SK-N-SH treated with all-trans-retinoic acid at 6 μM for 48 hours (cell line): ENCODE results near the gene BRI3BP.

ENCODE experiments used
- ATAC-seq: fragments of 200-7000 bp; cut with Tn5 transposase; 3 replicates; pipeline ENCODE4 v1.9.1; 2020; ENCODE audit warnings: mild to moderate bottlenecking, moderate library complexity
- ARNTL ChIP-seq: fragments of 450-650 bp; formaldehyde crosslinking; IDR thresholded peaks from 2 replicates; pipeline ENCODE4 v1.5.0; 2020; ENCODE audit warnings: low read depth, mild to moderate bottlenecking, moderate library complexity, borderline replicate concordance
- BACH2 ChIP-seq: fragments of 250-450 bp; sonication (Bioruptor Pico); IDR thresholded peaks from 2 replicates; pipeline ENCODE4 v1.9.0; 2021; ENCODE audit warnings: mild to moderate bottlenecking, borderline replicate concordance
- ESRRG ChIP-seq: fragments of 250-450 bp; sonication (Bioruptor Pico); IDR thresholded peaks from 2 replicates; pipeline ENCODE4 v1.6.1; 2021; ENCODE audit warnings: mild to moderate bottlenecking
- GLIS3 ChIP-seq: fragments of 250-450 bp; sonication (Bioruptor Pico); IDR thresholded peaks from 2 replicates; pipeline ENCODE4 v1.5.0; 2020; ENCODE audit warnings: mild to moderate bottlenecking, moderate library complexity
- OSR1 ChIP-seq: fragments of 250-450 bp; sonication (Bioruptor Pico); IDR thresholded peaks from 2 replicates; pipeline ENCODE4 v1.8.0; 2022; ENCODE audit warnings: moderate library complexity, mild to moderate bottlenecking, inconsistent platforms
- RARB ChIP-seq: fragments of 250-450 bp; sonication (Bioruptor Pico); IDR thresholded peaks from 2 replicates; pipeline ENCODE4 v1.8.0; 2021; ENCODE audit warnings: mild to moderate bottlenecking, moderate library complexity
- SNAI2 ChIP-seq: fragments of 250-450 bp; sonication (Bioruptor Pico); IDR thresholded peaks from 2 replicates; pipeline ENCODE4 v1.5.0; 2020; ENCODE audit warnings: mild to moderate bottlenecking, moderate library complexity
- TCF4 ChIP-seq: fragments of 250-450 bp; sonication (Bioruptor Pico); IDR thresholded peaks from 2 replicates; pipeline ENCODE4 v1.8.0; 2021; ENCODE audit warnings: mild to moderate bottlenecking, moderate library complexity, borderline replicate concordance
- TOX ChIP-seq: fragments of 250-450 bp; sonication (Bioruptor Pico); IDR thresholded peaks from 2 replicates; pipeline ENCODE4 v1.8.0; 2021; ENCODE audit warnings: mild to moderate bottlenecking, moderate library complexity, borderline replicate concordance
- ZFP30 ChIP-seq: fragments of 450-650 bp; formaldehyde crosslinking; IDR thresholded peaks from 2 replicates; pipeline ENCODE4 v1.5.0; 2022; ENCODE audit warnings: mild to moderate bottlenecking, moderate library complexity
- ZNF565 ChIP-seq: fragments of 450-650 bp; formaldehyde crosslinking; conservative IDR thresholded peaks from 2 replicates; pipeline ENCODE4 v1.5.0; 2020; ENCODE audit warnings: low read depth, mild to moderate bottlenecking, moderate library complexity
- ZNF70 ChIP-seq: fragments of 450-650 bp; formaldehyde crosslinking; IDR thresholded peaks from 2 replicates; pipeline ENCODE4 v1.5.0; 2020; ENCODE audit warnings: mild to moderate bottlenecking, moderate library complexity
- ZNF8 ChIP-seq: fragments of 450-650 bp; formaldehyde crosslinking; IDR thresholded peaks from 2 replicates; pipeline ENCODE4 v1.5.0; 2020; ENCODE audit warnings: mild to moderate bottlenecking, moderate library complexity
- TF ChIP-seq, protein P1 (sequence below): fragments of 250-450 bp; sonication (Bioruptor Pico); IDR thresholded peaks from 2 replicates; pipeline ENCODE4 v1.8.0; 2021; ENCODE audit warnings: low read depth, mild to moderate bottlenecking, moderate library complexity, borderline replicate concordance
- TF ChIP-seq, protein P2 (sequence below): fragments of 250-450 bp; sonication (Bioruptor Pico); IDR thresholded peaks from 2 replicates; pipeline ENCODE4 v1.8.0; 2020; ENCODE audit warnings: mild to moderate bottlenecking, moderate library complexity, borderline replicate concordance
- TF ChIP-seq, protein P3 (sequence below): fragments of 250-450 bp; sonication (Bioruptor Pico); IDR thresholded peaks from 2 replicates; pipeline ENCODE4 v1.5.1; 2020; ENCODE audit warnings: low read depth, mild to moderate bottlenecking, moderate library complexity
- TF ChIP-seq, protein P4 (sequence below): fragments of 250-450 bp; sonication (Bioruptor Pico); IDR thresholded peaks from 2 replicates; pipeline ENCODE4 v1.5.0; 2020; ENCODE audit warnings: mild to moderate bottlenecking, moderate library complexity
- TF ChIP-seq, protein P5 (sequence below): fragments of 250-450 bp; sonication (Bioruptor Pico); IDR thresholded peaks from 2 replicates; pipeline ENCODE4 v1.5.1; 2021; ENCODE audit warnings: mild to moderate bottlenecking, moderate library complexity

The BRI3BP gene

DNA sequence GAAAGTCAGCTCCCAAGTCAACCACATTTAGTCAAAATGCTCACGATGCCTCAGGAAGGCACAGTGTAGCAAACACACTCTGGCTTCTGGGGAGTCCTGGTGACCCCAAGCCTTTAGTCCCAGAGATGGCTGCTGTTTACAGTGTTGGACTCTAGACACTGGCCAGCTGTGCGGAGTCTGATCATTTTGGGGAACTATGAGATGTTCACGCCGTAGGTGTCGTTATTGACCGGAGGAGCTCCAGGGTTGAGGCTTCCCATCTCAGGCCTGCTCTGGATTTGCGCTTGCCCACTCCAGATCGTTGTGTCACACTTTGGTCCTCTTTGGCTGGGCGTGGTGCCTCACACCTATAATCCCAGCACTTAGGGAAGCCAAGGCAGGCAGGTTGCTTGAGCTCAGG lies 27.7 kb downstream of the BRI3BP start:
- no peak for ATAC-seq
- TF ChIP-seq ZNF70 (CRISPR knock-in tag) (no peak), GLIS3 (no peak)
- TF ChIP-seq, protein P1, sequence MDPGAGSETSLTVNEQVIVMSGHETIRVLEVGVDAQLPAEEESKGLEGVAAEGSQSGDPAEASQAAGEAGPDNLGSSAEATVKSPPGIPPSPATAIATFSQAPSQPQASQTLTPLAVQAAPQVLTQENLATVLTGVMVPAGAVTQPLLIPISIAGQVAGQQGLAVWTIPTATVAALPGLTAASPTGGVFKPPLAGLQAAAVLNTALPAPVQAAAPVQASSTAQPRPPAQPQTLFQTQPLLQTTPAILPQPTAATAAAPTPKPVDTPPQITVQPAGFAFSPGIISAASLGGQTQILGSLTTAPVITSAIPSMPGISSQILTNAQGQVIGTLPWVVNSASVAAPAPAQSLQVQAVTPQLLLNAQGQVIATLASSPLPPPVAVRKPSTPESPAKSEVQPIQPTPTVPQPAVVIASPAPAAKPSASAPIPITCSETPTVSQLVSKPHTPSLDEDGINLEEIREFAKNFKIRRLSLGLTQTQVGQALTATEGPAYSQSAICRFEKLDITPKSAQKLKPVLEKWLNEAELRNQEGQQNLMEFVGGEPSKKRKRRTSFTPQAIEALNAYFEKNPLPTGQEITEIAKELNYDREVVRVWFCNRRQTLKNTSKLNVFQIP = no peak

DNA sequence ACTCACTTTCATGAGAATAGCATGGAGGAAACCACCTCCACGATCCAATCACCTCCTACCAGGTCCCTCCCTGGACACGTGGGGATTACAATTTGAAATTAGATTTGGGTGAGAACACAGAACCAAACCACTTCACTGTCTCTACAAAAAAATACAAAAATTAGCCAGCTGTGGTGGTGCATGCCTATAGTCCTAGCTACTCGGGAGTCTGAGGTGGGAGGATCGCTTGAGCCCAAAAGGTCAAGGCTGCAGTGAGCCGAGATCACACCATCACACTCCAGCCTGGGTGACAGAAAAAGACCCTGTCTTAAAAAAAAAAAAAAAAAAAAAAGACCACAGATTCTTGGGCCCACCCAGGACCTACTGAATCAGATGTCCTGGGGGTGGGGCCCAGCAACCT lies 28.3 kb downstream of the BRI3BP start:
- TF ChIP-seq SNAI2 (CRISPR knock-in tag) (no peak), OSR1 (CRISPR knock-in tag) (no peak), GLIS3 (no peak)
- TF ChIP-seq, all 23 proteins: peak for 0
- ATAC-seq = no peak

DNA sequence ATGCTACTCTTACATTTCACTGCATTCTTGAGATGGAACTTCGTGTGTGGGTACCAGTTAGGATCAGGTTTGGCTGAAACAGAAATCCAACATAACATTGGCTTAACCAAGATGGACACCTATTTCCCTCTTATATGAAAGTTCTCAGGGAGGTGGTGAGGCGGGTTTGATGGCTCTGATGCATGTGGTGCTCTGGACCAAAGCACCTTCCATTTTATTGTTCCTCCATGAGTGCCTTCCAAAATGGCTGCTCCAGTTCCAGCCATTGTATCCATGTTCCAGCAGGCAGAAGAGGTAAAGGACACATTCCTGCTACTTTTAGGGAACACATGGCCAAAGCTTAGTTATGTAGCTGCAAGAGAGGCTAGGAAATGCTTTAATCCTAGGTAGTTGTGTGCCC lies 29.6 kb downstream of the BRI3BP start:
- TF ChIP-seq, protein P2, sequence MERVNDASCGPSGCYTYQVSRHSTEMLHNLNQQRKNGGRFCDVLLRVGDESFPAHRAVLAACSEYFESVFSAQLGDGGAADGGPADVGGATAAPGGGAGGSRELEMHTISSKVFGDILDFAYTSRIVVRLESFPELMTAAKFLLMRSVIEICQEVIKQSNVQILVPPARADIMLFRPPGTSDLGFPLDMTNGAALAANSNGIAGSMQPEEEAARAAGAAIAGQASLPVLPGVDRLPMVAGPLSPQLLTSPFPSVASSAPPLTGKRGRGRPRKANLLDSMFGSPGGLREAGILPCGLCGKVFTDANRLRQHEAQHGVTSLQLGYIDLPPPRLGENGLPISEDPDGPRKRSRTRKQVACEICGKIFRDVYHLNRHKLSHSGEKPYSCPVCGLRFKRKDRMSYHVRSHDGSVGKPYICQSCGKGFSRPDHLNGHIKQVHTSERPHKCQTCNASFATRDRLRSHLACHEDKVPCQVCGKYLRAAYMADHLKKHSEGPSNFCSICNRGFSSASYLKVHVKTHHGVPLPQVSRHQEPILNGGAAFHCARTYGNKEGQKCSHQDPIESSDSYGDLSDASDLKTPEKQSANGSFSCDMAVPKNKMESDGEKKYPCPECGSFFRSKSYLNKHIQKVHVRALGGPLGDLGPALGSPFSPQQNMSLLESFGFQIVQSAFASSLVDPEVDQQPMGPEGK (CRISPR knock-in tag) = no peak
- TF ChIP-seq ZFP30 (CRISPR knock-in tag) (no peak), ZNF565 (CRISPR knock-in tag) (no peak), RARB (CRISPR knock-in tag) (no peak), TOX (CRISPR knock-in tag) (no peak), ESRRG (CRISPR knock-in tag) (no peak)
- TF ChIP-seq, protein P1 = no peak
- TF ChIP-seq, protein P3, sequence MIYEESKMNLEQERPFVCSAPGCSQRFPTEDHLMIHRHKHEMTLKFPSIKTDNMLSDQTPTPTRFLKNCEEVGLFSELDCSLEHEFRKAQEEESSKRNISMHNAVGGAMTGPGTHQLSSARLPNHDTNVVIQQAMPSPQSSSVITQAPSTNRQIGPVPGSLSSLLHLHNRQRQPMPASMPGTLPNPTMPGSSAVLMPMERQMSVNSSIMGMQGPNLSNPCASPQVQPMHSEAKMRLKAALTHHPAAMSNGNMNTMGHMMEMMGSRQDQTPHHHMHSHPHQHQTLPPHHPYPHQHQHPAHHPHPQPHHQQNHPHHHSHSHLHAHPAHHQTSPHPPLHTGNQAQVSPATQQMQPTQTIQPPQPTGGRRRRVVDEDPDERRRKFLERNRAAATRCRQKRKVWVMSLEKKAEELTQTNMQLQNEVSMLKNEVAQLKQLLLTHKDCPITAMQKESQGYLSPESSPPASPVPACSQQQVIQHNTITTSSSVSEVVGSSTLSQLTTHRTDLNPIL (CRISPR knock-in tag) = no peak
- TF ChIP-seq, protein P4, sequence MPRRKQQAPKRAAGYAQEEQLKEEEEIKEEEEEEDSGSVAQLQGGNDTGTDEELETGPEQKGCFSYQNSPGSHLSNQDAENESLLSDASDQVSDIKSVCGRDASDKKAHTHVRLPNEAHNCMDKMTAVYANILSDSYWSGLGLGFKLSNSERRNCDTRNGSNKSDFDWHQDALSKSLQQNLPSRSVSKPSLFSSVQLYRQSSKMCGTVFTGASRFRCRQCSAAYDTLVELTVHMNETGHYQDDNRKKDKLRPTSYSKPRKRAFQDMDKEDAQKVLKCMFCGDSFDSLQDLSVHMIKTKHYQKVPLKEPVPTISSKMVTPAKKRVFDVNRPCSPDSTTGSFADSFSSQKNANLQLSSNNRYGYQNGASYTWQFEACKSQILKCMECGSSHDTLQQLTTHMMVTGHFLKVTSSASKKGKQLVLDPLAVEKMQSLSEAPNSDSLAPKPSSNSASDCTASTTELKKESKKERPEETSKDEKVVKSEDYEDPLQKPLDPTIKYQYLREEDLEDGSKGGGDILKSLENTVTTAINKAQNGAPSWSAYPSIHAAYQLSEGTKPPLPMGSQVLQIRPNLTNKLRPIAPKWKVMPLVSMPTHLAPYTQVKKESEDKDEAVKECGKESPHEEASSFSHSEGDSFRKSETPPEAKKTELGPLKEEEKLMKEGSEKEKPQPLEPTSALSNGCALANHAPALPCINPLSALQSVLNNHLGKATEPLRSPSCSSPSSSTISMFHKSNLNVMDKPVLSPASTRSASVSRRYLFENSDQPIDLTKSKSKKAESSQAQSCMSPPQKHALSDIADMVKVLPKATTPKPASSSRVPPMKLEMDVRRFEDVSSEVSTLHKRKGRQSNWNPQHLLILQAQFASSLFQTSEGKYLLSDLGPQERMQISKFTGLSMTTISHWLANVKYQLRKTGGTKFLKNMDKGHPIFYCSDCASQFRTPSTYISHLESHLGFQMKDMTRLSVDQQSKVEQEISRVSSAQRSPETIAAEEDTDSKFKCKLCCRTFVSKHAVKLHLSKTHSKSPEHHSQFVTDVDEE = no peak
- TF ChIP-seq, all 23 proteins: peak for 0
- no peak for ATAC-seq

DNA sequence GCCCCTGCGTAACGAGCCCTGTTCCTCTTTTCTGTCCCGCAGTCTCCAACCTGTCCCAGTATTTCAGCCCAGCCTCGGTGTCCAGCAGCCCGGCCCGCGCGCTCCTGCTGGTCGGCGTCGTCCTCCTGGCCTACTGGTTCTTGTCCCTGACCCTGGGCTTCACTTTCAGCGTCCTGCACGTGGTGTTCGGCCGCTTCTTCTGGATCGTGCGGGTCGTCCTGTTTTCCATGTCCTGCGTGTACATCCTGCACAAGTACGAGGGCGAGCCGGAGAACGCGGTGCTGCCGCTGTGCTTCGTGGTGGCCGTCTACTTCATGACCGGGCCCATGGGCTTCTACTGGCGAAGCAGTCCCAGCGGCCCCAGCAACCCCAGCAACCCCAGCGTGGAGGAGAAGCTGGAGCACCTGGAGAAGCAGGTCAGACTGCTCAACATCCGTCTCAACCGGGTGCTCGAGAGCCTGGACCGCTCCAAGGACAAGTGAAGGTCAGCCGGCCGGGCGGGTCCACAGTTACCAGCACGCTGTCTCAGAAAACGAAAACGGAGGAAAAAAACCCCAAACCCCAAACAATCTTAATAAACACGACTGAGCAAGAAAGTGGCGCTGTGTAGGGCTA lies 31.6 kb downstream of the BRI3BP start:
- no peak for ATAC-seq
- no peak for TF ChIP-seq ZNF70 (CRISPR knock-in tag)
- no peak for TF ChIP-seq ESRRG (CRISPR knock-in tag)
- TF ChIP-seq, protein P2 (CRISPR knock-in tag) = no peak
- no peak for TF ChIP-seq ARNTL (CRISPR knock-in tag)
- TF ChIP-seq OSR1 (CRISPR knock-in tag) = no peak
- TF ChIP-seq TCF4 (CRISPR knock-in tag) = no peak
- no peak for TF ChIP-seq BACH2 (CRISPR knock-in tag)
- TF ChIP-seq ZNF8 (CRISPR knock-in tag) = no peak
- no peak for TF ChIP-seq GLIS3
- TF ChIP-seq ZFP30 (CRISPR knock-in tag) = no peak
- TF ChIP-seq, protein P3 (CRISPR knock-in tag) = no peak
- TF ChIP-seq RARB (CRISPR knock-in tag) = no peak
- TF ChIP-seq, protein P5, sequence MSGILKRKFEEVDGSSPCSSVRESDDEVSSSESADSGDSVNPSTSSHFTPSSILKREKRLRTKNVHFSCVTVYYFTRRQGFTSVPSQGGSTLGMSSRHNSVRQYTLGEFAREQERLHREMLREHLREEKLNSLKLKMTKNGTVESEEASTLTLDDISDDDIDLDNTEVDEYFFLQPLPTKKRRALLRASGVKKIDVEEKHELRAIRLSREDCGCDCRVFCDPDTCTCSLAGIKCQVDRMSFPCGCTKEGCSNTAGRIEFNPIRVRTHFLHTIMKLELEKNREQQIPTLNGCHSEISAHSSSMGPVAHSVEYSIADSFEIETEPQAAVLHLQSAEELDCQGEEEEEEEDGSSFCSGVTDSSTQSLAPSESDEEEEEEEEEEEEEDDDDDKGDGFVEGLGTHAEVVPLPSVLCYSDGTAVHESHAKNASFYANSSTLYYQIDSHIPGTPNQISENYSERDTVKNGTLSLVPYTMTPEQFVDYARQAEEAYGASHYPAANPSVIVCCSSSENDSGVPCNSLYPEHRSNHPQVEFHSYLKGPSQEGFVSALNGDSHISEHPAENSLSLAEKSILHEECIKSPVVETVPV (CRISPR knock-in tag) = no peak
- TF ChIP-seq SNAI2 (CRISPR knock-in tag) = no peak
